ENCODE data around the gene NABP2. TPM values are rescaled to one million over a fixed set of nuclear protein-coding genes. Genes with fewer than 3 reads are reported as not detected.
"Not testable (repeated sequence)": the region's sequence is repeated elsewhere in the genome, so short reads cannot be mapped to it uniquely, and the experiment has no call there.

NABP2 gene
- total and polyA plus RNA-seq, 4 donors: 18.6 to 28.6 (median 22.7) TPM

DNA sequence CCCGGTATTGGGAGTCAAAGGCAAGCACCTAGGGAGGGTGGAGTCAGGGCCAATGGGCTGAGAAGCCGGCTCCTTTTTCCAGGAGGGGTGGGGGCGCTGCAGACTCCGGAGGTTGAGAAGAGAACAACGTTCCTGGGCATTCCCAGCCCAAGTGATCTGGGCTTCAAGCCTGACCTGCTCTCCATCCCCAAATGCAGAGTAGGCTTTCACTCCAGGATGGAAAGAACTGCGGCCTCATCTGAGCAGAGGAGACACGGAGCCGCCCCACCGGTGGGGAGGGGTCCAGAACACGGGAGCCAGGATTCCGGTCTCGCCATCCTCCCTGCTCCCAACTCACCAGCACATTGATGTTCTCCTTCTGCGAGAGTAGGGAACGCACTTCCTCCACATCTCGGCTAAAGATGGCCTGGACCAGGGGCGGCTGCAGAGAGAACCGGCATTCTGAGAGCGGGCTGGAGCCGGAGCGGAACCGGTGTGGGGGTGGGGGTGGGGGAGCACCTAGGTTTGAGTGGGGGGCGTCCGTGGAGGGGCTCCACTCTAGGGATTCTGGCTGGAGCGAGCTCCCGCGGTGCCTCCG, 33.4 kb downstream of the NABP2 start:
- H3K4me1 ChIP-seq (ENCODE audit: control insufficient read depth in 1 of 2, insufficient read depth in 2 of 2, low read length in 2 of 2): peaks cover 0 to 3% of the 10 kb centered on the region in 2 donors
- 0 to 1% methylated on average over 25 to 27 of the region's 27 CpGs for WGBS, 2 donors
- no peak overlapping the region for H3K27ac ChIP-seq (ENCODE audit: low read depth in 1 of 2, low read length in 2 of 2)
- peaks cover 0 to 11% of the 10 kb centered on the region in 2 donors for H3K36me3 ChIP-seq (ENCODE audit: control insufficient read depth in 1 of 2, insufficient read depth in 2 of 2, low read length in 1 of 2)
- no peaks in the 10 kb centered on the region for H3K27me3 ChIP-seq (ENCODE audit: control insufficient read depth in 1 of 2, insufficient read depth in 2 of 2, low read length in 1 of 2)
- intact Hi-C loops (cut with DNase I): loop anchor here in 1 of 2 donors (2.0 to 5.0 kb wide), 2 partner anchors 35 to 67 kb away; partner anchors contain the start of genes NABP2 and RNF41
- no peaks in the 10 kb centered on the region for H3K9me3 ChIP-seq (ENCODE audit: control insufficient read depth, low read length)
- ATAC-seq (ENCODE audit: low FRiP score) (peak; percentile 30), DNase-seq (no peak)
- H3K4me3 ChIP-seq (ENCODE audit: low read length in 2 of 2): peak overlapping the region; percentile 99 to 100

- Histone ChIP-seq H3K27ac (ENCODE audit: low read depth in 1 of 2, low read length in 2 of 2) (peak within 1 kb of the TSS in 1 of 2 donors; percentile 72), H3K9me3 (ENCODE audit: control insufficient read depth, low read length) (no peaks in the 10 kb centered on the region), H3K27me3 (ENCODE audit: control insufficient read depth in 1 of 2, insufficient read depth in 2 of 2, low read length in 1 of 2) (no peaks in the 10 kb centered on the region), H3K4me3 (ENCODE audit: low read length in 2 of 2) (peak within 1 kb of the TSS; percentile 99 to 100), H3K36me3 (ENCODE audit: control insufficient read depth in 1 of 2, insufficient read depth in 2 of 2, low read length in 1 of 2) (peaks cover 0 to 5% of the 10 kb centered on the region in 2 donors), H3K4me1 (ENCODE audit: control insufficient read depth in 1 of 2, insufficient read depth in 2 of 2, low read length in 2 of 2) (peaks cover 0 to 3% of the 10 kb centered on the region in 2 donors)
- DNase-seq (peak; percentile 86 to 92), ATAC-seq (ENCODE audit: low FRiP score) (peak; percentile 94)
- intact Hi-C loops (cut with DNase I): loop anchor here in 1 of 2 donors (2.0 to 5.0 kb wide), 2 partner anchors 36 to 67 kb away; partner anchors contain the start of genes NABP2 and RNF41
- 0% methylated on average over 30 to 78 of the region's 78 CpGs for whole genome bisulfite sequencing, 2 donors
Observed at GRCh38 chr12:56258068-56258819, 34.1 kb downstream of the NABP2 start, which contains the start of gene ANKRD52. Gene ANKRD52 (minus strand): TSS chr12:56258384. CDS start chr12:56258269, 115 bp downstream.

DNA sequence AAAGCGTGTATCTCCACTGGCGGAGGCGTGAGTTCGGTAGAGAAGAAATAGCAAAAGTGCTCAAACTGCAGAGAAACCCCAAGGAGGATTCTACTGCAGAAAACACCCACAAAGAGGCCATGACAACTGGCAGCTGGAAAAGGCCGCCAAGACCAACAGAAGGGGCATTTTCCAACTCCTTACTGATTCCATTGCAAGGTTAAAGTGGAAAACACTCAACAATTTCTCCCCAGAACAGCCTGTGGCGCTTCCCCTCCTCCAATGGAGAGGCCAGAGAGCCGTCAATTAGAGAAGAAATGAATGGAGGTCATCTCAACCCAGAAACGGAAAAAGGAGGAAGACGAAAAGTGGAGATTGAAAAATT, 34.7 kb downstream of the NABP2 start:
- WGBS, 2 donors: 2% methylated on average over 9 of the region's 9 CpGs
- Histone ChIP-seq H3K9me3 (ENCODE audit: control insufficient read depth, low read length) (no peaks in the 10 kb centered on the region), H3K27me3 (ENCODE audit: control insufficient read depth in 1 of 2, insufficient read depth in 2 of 2, low read length in 1 of 2) (no peaks in the 10 kb centered on the region), H3K27ac (ENCODE audit: low read depth in 1 of 2, low read length in 2 of 2) (peak overlapping the region in 1 of 2 donors; percentile 72), H3K4me3 (ENCODE audit: low read length in 2 of 2) (peak overlapping the region; percentile 87 to 99), H3K4me1 (ENCODE audit: control insufficient read depth in 1 of 2, insufficient read depth in 2 of 2, low read length in 2 of 2) (peaks cover 0 to 3% of the 10 kb centered on the region in 2 donors), H3K36me3 (ENCODE audit: control insufficient read depth in 1 of 2, insufficient read depth in 2 of 2, low read length in 1 of 2) (peaks cover 0 to 4% of the 10 kb centered on the region in 2 donors)
- DNase-seq (no peak), ATAC-seq (ENCODE audit: low FRiP score) (no peak)
- intact Hi-C loops (cut with DNase I): loop anchor here in 1 of 2 donors (2.0 to 5.0 kb wide), 2 partner anchors 37 to 68 kb away; partner anchors contain the start of genes NABP2 and RNF41

DNA sequence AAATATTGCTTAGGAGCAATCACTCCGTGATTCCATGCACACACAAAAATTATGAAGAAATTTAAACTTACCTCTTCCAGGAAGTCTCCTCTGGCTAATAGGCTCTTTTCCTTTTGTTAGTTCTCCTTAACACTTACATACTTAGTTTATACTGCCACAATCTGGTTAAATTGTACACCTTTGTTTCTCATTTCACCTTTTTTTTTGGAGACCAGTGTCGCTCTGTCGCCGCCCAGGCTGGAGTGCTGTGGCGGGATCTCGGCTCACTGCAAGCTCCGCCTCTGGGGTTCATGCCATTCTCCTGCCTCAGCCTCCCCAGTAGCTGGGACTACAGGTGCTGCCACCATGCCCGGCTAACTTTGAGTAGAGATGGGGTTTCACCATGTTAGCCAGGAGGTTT, 36.2 kb downstream of the NABP2 start:
- DNase-seq: peak in 1 of 2 donors; percentile 39

DNA sequence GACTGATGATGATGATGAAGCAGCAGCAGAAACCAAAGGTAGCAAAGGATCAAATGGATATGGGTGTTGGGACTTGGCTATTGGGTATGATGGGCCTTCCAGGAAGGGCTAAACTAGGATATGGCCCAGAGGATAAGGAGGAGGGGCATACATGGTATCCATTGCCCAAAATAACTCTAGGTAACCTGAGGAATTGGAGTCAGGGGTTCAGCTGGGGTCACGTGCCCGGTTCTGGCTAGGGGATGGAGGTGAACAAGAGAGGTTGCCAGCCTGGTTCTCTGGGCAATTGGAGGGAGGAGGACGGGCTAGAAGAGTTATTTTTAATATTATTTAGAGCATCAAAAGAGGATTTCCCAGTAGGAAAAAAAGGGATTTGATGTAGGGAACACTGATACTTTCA, 36.8 kb downstream of the NABP2 start:
- H3K4me1 ChIP-seq (ENCODE audit: control insufficient read depth in 1 of 2, insufficient read depth in 2 of 2, low read length in 2 of 2): peaks cover 0 to 3% of the 10 kb centered on the region in 2 donors
- H3K36me3 ChIP-seq (ENCODE audit: control insufficient read depth in 1 of 2, insufficient read depth in 2 of 2, low read length in 1 of 2): no peaks in the 10 kb centered on the region
- ATAC-seq (ENCODE audit: low FRiP score) (no peak), DNase-seq (peak in 1 of 2 donors; percentile 5)
- no peaks in the 10 kb centered on the region for H3K27me3 ChIP-seq (ENCODE audit: control insufficient read depth in 1 of 2, insufficient read depth in 2 of 2, low read length in 1 of 2)
- 72 to 84% methylated on average over 3 of the region's 3 CpGs for WGBS, 2 donors
- H3K27ac ChIP-seq (ENCODE audit: low read depth in 1 of 2, low read length in 2 of 2): no peak overlapping the region
- intact Hi-C loops (cut with DNase I): no loop called here
- no peaks in the 10 kb centered on the region for H3K9me3 ChIP-seq (ENCODE audit: control insufficient read depth, low read length)
- no peak overlapping the region for H3K4me3 ChIP-seq (ENCODE audit: low read length in 2 of 2)

More for the DNA sequence above, 36.2 kb downstream of the NABP2 start:
- H3K36me3 ChIP-seq (ENCODE audit: control insufficient read depth in 1 of 2, insufficient read depth in 2 of 2, low read length in 1 of 2): no peaks in the 10 kb centered on the region
- H3K27me3 ChIP-seq (ENCODE audit: control insufficient read depth in 1 of 2, insufficient read depth in 2 of 2, low read length in 1 of 2): no peaks in the 10 kb centered on the region
- H3K9me3 ChIP-seq (ENCODE audit: control insufficient read depth, low read length): no peaks in the 10 kb centered on the region
- H3K27ac ChIP-seq (ENCODE audit: low read depth in 1 of 2, low read length in 2 of 2): no peak overlapping the region
- intact Hi-C loops (cut with DNase I): no loop called here
- H3K4me3 ChIP-seq (ENCODE audit: low read length in 2 of 2): no peak overlapping the region
- WGBS, 2 donors: 93 to 95% methylated on average over 8 of the region's 8 CpGs
- no peak for ATAC-seq (ENCODE audit: low FRiP score)
- peaks cover 0 to 3% of the 10 kb centered on the region in 2 donors for H3K4me1 ChIP-seq (ENCODE audit: control insufficient read depth in 1 of 2, insufficient read depth in 2 of 2, low read length in 2 of 2)

DNA sequence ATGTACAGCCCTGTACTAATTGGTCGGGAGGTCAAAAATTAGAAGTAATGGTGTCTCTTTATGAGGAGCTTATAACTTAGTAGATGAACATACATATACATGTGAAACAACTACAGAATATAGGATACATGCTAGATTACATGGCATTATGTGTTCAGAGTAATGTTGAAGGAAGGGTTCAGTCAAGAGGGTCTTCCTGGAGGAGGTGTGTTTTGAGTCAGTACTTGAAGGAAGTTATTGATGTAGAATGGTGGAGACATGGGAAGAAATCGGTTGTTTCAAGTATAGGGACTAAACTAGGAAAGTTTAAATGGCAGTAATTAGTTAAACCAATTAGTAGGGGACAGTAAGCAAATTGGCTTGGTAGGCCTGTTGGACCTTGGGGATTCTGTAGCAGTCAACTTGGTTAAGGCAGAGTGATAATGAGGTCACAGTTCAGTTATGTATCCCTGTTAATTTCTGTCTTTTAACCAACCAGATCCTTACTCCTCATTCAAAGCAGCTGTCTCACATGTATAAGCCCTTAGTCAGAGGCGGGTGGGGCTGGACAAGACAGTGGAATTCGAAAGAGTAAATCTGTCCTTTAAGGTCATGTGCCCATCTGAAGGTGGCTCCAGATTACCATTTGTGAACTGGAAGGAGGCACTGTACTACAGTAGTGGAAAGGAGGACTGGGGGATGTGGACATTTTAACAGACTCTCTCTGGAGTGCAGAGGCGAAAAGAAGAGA, 37.5 kb downstream of the NABP2 start:
- Histone ChIP-seq H3K36me3 (ENCODE audit: control insufficient read depth in 1 of 2, insufficient read depth in 2 of 2, low read length in 1 of 2) (no peaks in the 10 kb centered on the region), H3K27me3 (ENCODE audit: control insufficient read depth in 1 of 2, insufficient read depth in 2 of 2, low read length in 1 of 2) (no peaks in the 10 kb centered on the region), H3K9me3 (ENCODE audit: control insufficient read depth, low read length) (no peaks in the 10 kb centered on the region), H3K27ac (ENCODE audit: low read depth in 1 of 2, low read length in 2 of 2) (no peak overlapping the region), H3K4me1 (ENCODE audit: control insufficient read depth in 1 of 2, insufficient read depth in 2 of 2, low read length in 2 of 2) (peaks cover 0 to under 1% of the 10 kb centered on the region in 2 donors), H3K4me3 (ENCODE audit: low read length in 2 of 2) (no peak overlapping the region)
- ATAC-seq (ENCODE audit: low FRiP score) (no peak), DNase-seq (no peak)
- WGBS, 2 donors: 87 to 90% methylated on average over 5 of the region's 5 CpGs
- intact Hi-C loops (cut with DNase I): no loop called here

GRCh38 chr12:56262955-56263354, 38.8 kb downstream of the NABP2 start:
- H3K36me3 ChIP-seq (ENCODE audit: control insufficient read depth in 1 of 2, insufficient read depth in 2 of 2, low read length in 1 of 2); DNase-seq; H3K9me3 ChIP-seq (ENCODE audit: control insufficient read depth, low read length); ATAC-seq (ENCODE audit: low FRiP score); H3K4me3 ChIP-seq (ENCODE audit: low read length in 2 of 2); H3K27ac ChIP-seq (ENCODE audit: low read depth in 1 of 2, low read length in 2 of 2); H3K27me3 ChIP-seq (ENCODE audit: control insufficient read depth in 1 of 2, insufficient read depth in 2 of 2, low read length in 1 of 2); intact Hi-C loops (cut with DNase I); H3K4me1 ChIP-seq (ENCODE audit: control insufficient read depth in 1 of 2, insufficient read depth in 2 of 2, low read length in 2 of 2): not testable (repeated sequence)
- WGBS, 2 donors: 90 to 93% methylated on average over 7 of the region's 7 CpGs

GRCh38 chr12:56266068-56266692, 42.0 kb downstream of the NABP2 start:
- WGBS, 2 donors: 44 to 50% methylated on average over 15 to 16 of the region's 16 CpGs
- H3K27me3 ChIP-seq (ENCODE audit: control insufficient read depth in 1 of 2, insufficient read depth in 2 of 2, low read length in 1 of 2); H3K4me1 ChIP-seq (ENCODE audit: control insufficient read depth in 1 of 2, insufficient read depth in 2 of 2, low read length in 2 of 2); intact Hi-C loops (cut with DNase I); H3K36me3 ChIP-seq (ENCODE audit: control insufficient read depth in 1 of 2, insufficient read depth in 2 of 2, low read length in 1 of 2); H3K9me3 ChIP-seq (ENCODE audit: control insufficient read depth, low read length); ATAC-seq (ENCODE audit: low FRiP score); DNase-seq: not testable (repeated sequence)
- Histone ChIP-seq H3K4me3 (ENCODE audit: low read length in 2 of 2) (peak overlapping the region in 1 of 2 donors; percentile 54), H3K27ac (ENCODE audit: low read depth in 1 of 2, low read length in 2 of 2) (peak overlapping the region in 1 of 2 donors; percentile 72)
